KMS-11 (cell line): ENCODE results near the gene SLC6A1.

ENCODE experiments used
- H2AFZ ChIP-seq: fragments of 200-600 bp; sonication (generic); 2 replicates; pipeline ENCODE4 v1.6.1; 2016; ENCODE audit warnings: antibody characterized with exemption, mixed run types, low read depth
- H3K27ac ChIP-seq: fragments of 200-600 bp; sonication (generic); 2 replicates; pipeline ENCODE4 v1.6.1; 2016; ENCODE audit warnings: mild to moderate bottlenecking, mixed run types
- H3K27me3 ChIP-seq: fragments of 200-600 bp; sonication (generic); 2 replicates; pipeline ENCODE4 v1.6.1; 2017; ENCODE audit warnings: mild to moderate bottlenecking, low read depth, mixed run types, moderate library complexity; ENCODE audit not compliant: insufficient read depth
- H3K36me3 ChIP-seq: fragments of 200-600 bp; sonication (generic); 2 replicates; pipeline ENCODE4 v1.6.1; 2017; ENCODE audit warnings: mild to moderate bottlenecking, mixed run types; ENCODE audit not compliant: insufficient read depth
- H3K4me1 ChIP-seq: fragments of 200-600 bp; sonication (generic); 2 replicates; pipeline ENCODE4 v1.6.1; 2016; ENCODE audit warnings: mild to moderate bottlenecking, low read depth, mixed run types; ENCODE audit not compliant: poor library complexity, severe bottlenecking
- H3K4me2 ChIP-seq: fragments of 200-600 bp; sonication (generic); 2 replicates; pipeline ENCODE4 v1.7.0; 2016; ENCODE audit warnings: mild to moderate bottlenecking, mixed run types
- H3K4me3 ChIP-seq: fragments of 200-600 bp; sonication (generic); IDR thresholded peaks from 2 replicates; pipeline ENCODE4 v1.6.1; 2017; ENCODE audit warnings: low read depth, low read length, mixed read lengths; ENCODE audit not compliant: insufficient read depth
- H3K79me2 ChIP-seq: fragments of 200-600 bp; sonication (generic); 2 replicates; pipeline ENCODE4 v1.6.1; 2016; ENCODE audit warnings: low read depth, mixed run types; ENCODE audit not compliant: insufficient read depth
- H3K9ac ChIP-seq: fragments of 200-600 bp; sonication (generic); 2 replicates; pipeline ENCODE4 v1.6.1; 2016; ENCODE audit warnings: mild to moderate bottlenecking, mixed run types
- H4K20me1 ChIP-seq: fragments of 200-600 bp; sonication (generic); 2 replicates; pipeline ENCODE4 v1.6.1; 2016; ENCODE audit warnings: mild to moderate bottlenecking, mixed run types; ENCODE audit not compliant: insufficient read depth
- CTCF ChIP-seq: fragments of 200-600 bp; sonication (generic); conservative IDR thresholded peaks from 2 replicates; pipeline ENCODE4 v1.6.1; 2017; ENCODE audit warnings: low read depth, mild to moderate bottlenecking, antibody characterized with exemption, low read length, moderate library complexity, mixed read lengths

Gene SLC6A1

DNA sequence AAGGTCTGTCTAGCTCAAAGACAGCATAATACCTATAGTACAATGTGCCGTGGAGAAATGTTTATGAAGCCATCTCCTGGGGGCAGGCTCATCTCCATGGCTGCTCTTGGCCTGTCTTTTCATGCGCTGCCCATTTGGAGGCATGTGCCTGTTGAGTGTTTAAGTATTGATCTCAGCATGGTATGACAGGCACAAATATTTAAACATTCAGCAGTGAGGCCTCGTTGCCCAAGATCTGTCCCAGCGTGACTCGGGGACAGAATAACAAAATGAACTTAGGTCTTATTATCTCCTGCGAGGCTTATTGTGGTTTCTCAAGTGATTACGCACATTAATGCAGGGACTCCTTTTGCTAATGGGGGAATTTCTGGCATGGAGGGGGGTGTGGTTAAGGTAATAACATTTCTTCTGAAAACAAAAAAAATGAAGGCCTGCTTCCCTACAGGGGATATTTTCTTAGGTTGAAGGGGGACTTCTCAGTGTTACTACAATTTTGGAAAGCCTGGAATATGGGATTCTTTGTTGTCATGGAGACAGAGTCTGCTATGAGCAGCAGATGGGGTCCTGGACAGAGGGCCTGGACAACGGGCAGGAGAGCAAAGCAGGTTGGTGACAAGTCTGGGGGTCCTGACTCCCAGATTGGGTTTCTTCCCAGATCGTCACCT lies 4.4 kb upstream of the SLC6A1 start:
- H3K4me1 ChIP-seq: no peaks in the 10 kb centered on the region

GRCh38 chr3:10988991-10989484 lies 3.5 kb upstream of the SLC6A1 start:
- no peak overlapping the region for H3K9ac ChIP-seq
- H3K4me2 ChIP-seq: no peak overlapping the region
- H3K79me2 ChIP-seq: no peaks in the 10 kb centered on the region
- H3K4me1 ChIP-seq: no peaks in the 10 kb centered on the region
- H3K4me3 ChIP-seq: no peak overlapping the region
- H3K36me3 ChIP-seq: no peaks in the 10 kb centered on the region
- H3K27me3 ChIP-seq: no peaks in the 10 kb centered on the region
- no peak overlapping the region for H3K27ac ChIP-seq
- no peak overlapping the region for H2AFZ ChIP-seq
- TF ChIP-seq CTCF: no peak
- H4K20me1 ChIP-seq: no peaks in the 10 kb centered on the region

More for the DNA sequence above, 4.4 kb upstream of the SLC6A1 start:
- H3K27ac ChIP-seq: no peak overlapping the region
- no peak overlapping the region for H2AFZ ChIP-seq
- no peaks in the 10 kb centered on the region for H3K27me3 ChIP-seq
- no peak overlapping the region for H3K4me2 ChIP-seq
- no peaks in the 10 kb centered on the region for H3K36me3 ChIP-seq
- H4K20me1 ChIP-seq: no peaks in the 10 kb centered on the region
- H3K9ac ChIP-seq: no peak overlapping the region
- TF ChIP-seq CTCF: no peak
- no peaks in the 10 kb centered on the region for H3K79me2 ChIP-seq
- no peak overlapping the region for H3K4me3 ChIP-seq

DNA sequence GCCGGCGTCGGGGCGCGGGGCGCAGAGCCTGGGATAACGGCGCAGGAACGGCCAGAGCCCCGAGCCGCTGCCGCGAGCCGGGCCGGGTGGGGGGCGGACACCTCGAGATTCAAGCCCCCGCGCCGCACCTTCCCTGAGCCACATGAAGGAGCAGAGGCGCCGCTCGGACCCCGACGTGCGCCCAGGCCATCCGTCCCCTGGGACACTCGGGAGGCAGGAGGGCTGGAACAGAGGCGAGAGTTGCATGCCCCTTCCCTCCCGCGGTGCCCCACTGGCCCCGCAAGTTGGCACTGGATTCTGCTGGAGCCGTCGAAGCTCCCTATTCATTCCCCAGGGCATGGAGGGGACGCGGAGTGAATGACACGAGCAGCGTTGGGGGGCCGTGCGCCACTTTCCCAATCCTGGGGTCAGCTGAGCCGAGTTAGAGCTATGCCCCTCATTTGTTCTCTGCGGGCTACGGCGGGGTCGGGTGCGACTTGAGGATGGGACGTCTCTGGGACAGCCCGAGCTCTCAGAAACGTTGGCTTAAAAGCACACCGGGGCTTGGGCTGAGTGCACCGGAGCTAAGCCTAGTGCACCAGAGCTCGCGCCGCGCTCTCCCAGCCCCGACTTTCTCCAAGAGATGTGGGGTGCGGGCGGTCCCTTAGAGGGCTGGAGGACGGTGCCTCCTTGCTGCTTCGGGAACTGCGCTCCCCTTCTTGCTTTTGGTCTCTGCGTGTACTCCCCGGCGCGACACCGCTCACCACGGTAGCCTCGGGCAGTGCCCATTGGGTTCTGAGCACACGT lies 588 bp downstream of the SLC6A1 start:
- Histone ChIP-seq H2AFZ (no peak overlapping the region), H3K4me2 (no peak overlapping the region), H3K36me3 (no peaks in the 10 kb centered on the region), H4K20me1 (no peaks in the 10 kb centered on the region), H3K27me3 (no peaks in the 10 kb centered on the region), H3K4me3 (no peak overlapping the region), H3K9ac (no peak overlapping the region), H3K27ac (no peak overlapping the region), H3K79me2 (no peaks in the 10 kb centered on the region), H3K4me1 (no peaks in the 10 kb centered on the region)
- TF ChIP-seq CTCF: no peak

GRCh38 chr3:10993729-10994065 lies 1.1 kb downstream of the SLC6A1 start:
- Histone ChIP-seq H3K9ac (no peak overlapping the region), H3K4me3 (no peak overlapping the region), H4K20me1 (no peaks in the 10 kb centered on the region), H2AFZ (no peak overlapping the region), H3K4me1 (no peaks in the 10 kb centered on the region), H3K27me3 (no peaks in the 10 kb centered on the region), H3K36me3 (no peaks in the 10 kb centered on the region), H3K27ac (no peak overlapping the region), H3K79me2 (no peaks in the 10 kb centered on the region), H3K4me2 (no peak overlapping the region)
- TF ChIP-seq CTCF: no peak
